HUDEP-2 (cell line): ENCODE measurements around the gene B4GALT2.
A peak's percentile ranks its signal among the peaks of the same experiment; 100 is the strongest.

Experiments used
- DNase-seq, 76 experiments: peaks; one replicate each; lab custom pipeline; 2025; ENCODE audit not compliant: unreplicated experiment in 76 of 76; lab: John Stamatoyannopoulos, UW

Gene B4GALT2

GRCh38 chr1:44024031-44024902 is 45.3 kb downstream of the B4GALT2 start:
- no peak for DNase-seq

- DNase-seq: no peak
Measured at GRCh38 chr1:44024903-44025525, 46.0 kb downstream of the B4GALT2 start.

GRCh38 chr1:44025816-44026215 is 46.8 kb downstream of the B4GALT2 start:
- no peak for DNase-seq

GRCh38 chr1:44027320-44027719 is 48.3 kb downstream of the B4GALT2 start:
- no peak for DNase-seq

GRCh38 chr1:44029260-44029910 is 50.4 kb downstream of the B4GALT2 start:
- peak in 3 of 76 experiments; percentile 51 to 70 (median 59) for DNase-seq

- DNase-seq: peak in 75 of 76 experiments; percentile 20 to 96 (median 90)
Measured at GRCh38 chr1:44029911-44030604, 51.0 kb downstream of the B4GALT2 start.

- DNase-seq: peak in 38 of 76 experiments; percentile 11 to 70 (median 44)
Measured at GRCh38 chr1:44030605-44031251, 51.7 kb downstream of the B4GALT2 start.

- peak in 57 of 76 experiments; percentile 9 to 77 (median 49) for DNase-seq
Measured at GRCh38 chr1:44031252-44032169, 52.5 kb downstream of the B4GALT2 start, which contains the start of gene SLC6A9. TSS of gene SLC6A9 (minus strand) at chr1:44031462. CDS start at chr1:44024277, 7,185 bp downstream.

GRCh38 chr1:44032170-44032790 is 53.3 kb downstream of the B4GALT2 start:
- DNase-seq: peak in 1 of 76 experiments; percentile 9

GRCh38 chr1:44033041-44033575 is 54.1 kb downstream of the B4GALT2 start:
- DNase-seq: no peak

GRCh38 chr1:44033756-44034155 is 54.7 kb downstream of the B4GALT2 start:
- no peak for DNase-seq

- DNase-seq: peak in 1 of 76 experiments; percentile 40
Measured at GRCh38 chr1:44034423-44034822, 55.4 kb downstream of the B4GALT2 start.

GRCh38 chr1:44034976-44035716 is 56.1 kb downstream of the B4GALT2 start:
- peak in 3 of 76 experiments; percentile 46 to 64 (median 59) for DNase-seq

- peak in 75 of 76 experiments; percentile 80 to 99 (median 95) for DNase-seq
Measured at GRCh38 chr1:44035726-44036408, 56.9 kb downstream of the B4GALT2 start.

GRCh38 chr1:44036409-44037139 is 57.6 kb downstream of the B4GALT2 start:
- DNase-seq: peak in 72 of 76 experiments; percentile 52 to 91 (median 79)

GRCh38 chr1:44037154-44037553 is 58.1 kb downstream of the B4GALT2 start:
- DNase-seq: peak in 72 of 76 experiments; percentile 28 to 89 (median 68)
